ENCODE measurements around the gene KCNQ1.

The KCNQ1 gene

DNA sequence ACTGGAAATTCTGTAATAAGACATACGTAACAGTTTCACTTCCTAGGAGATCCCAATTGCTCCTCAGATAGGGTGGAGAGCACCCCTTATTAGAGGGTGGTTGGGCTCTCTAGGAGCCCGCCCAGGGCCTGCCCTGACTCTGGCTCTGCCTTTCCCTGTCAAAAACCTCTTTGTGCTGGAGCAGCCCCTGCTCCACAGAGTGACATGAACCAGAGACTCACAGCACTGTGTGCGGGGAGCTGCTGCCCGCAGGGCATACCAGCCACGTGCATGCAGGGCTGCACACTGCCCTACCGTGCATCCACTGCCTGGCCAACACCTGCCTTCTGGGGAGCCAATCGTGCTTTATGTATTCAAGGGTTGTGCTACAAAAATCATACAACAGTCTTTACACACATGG, 230.7 kb downstream of the KCNQ1 start:
- H3K4me1 ChIP-seq (ENCODE audit: insufficient read depth, low read length): no peaks in the 10 kb centered on the region
- no peaks in the 10 kb centered on the region for H3K9me3 ChIP-seq (ENCODE audit: low read length)
- no peaks in the 10 kb centered on the region for H3K36me3 ChIP-seq (ENCODE audit: insufficient read depth, low read length)
- H3K4me3 ChIP-seq (ENCODE audit: low read length): no peak overlapping the region
- no peak overlapping the region for H2AFZ ChIP-seq (ENCODE audit: low read depth, low read length)
- H3K27me3 ChIP-seq (ENCODE audit: insufficient read depth, low read length): no peaks in the 10 kb centered on the region

DNA sequence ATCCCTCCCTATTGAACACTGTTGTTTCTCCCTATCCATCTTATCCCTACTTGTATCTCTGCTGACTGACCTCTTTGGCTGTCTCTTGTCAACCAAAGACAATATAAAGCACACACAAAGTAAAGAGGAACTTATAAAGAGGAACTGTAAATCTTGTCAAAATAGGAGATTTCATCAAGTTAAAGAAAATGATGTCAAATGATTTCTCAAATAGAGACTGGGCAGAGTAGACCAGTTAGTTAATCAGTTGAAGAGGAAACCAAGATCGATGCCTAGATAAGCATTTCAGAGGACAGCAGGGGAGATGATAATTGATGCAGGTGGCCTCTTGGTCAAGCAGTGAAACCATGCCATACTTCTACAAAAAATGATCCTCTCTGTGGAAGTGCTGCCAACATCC, 232.3 kb downstream of the KCNQ1 start:
- H3K36me3 ChIP-seq (ENCODE audit: insufficient read depth, low read length): no peaks in the 10 kb centered on the region
- no peaks in the 10 kb centered on the region for H3K9me3 ChIP-seq (ENCODE audit: low read length)
- H3K27me3 ChIP-seq (ENCODE audit: insufficient read depth, low read length): no peaks in the 10 kb centered on the region
- no peak overlapping the region for H2AFZ ChIP-seq (ENCODE audit: low read depth, low read length)
- no peak overlapping the region for H3K4me3 ChIP-seq (ENCODE audit: low read length)
- H3K4me1 ChIP-seq (ENCODE audit: insufficient read depth, low read length): no peaks in the 10 kb centered on the region

DNA sequence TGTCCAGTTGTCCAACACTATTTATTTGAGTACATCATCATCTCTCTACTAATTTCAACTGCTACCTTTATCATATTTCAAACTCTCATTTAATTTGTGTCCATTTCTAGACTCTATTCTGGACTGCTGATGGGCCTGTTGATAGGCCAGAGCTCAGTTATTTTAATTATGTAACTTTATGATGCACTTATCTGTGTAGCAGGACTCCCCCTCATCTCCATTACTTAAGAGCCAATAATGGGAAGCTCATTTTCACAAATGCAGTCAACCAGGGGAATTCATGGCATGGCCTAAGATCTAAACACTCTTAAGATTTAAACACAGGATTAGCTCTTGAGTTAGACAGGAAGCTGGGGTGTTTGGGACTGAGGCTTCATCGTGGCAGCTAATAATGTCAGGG, 233.6 kb downstream of the KCNQ1 start:
- Histone ChIP-seq H3K4me1 (ENCODE audit: insufficient read depth, low read length) (no peaks in the 10 kb centered on the region), H3K9me3 (ENCODE audit: low read length) (no peaks in the 10 kb centered on the region), H3K4me3 (ENCODE audit: low read length) (no peak overlapping the region), H2AFZ (ENCODE audit: low read depth, low read length) (no peak overlapping the region), H3K36me3 (ENCODE audit: insufficient read depth, low read length) (no peaks in the 10 kb centered on the region), H3K27me3 (ENCODE audit: insufficient read depth, low read length) (no peaks in the 10 kb centered on the region)

DNA sequence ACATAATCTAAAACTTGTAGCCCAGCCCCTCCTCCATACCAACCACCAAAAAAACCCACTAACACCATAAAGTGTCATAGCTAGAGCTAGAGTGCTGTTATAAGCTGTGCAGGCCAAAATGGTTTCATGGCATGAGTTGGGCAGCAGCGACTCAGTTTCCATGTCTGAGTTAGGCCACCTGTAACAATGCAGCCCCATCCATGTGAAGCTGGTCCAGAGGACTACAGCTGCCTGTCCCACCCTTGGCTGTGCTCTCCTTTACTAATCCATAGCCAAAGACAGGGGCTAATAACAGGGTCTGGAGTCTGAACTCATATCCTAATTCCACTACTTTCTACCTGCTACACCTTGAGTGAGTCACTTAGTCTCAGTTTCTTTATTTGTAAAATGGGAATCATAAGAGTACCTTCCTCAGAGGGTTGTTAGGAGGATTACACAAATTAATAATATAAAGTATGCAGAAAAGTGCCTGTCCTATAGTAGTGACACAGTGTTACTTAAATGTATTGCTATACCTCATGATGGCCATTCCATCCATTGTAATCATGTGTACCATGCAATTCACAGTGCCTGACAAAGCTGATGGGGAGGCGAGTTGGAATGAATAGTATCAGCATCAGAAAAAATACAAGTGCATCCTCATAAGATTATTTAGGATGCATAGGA, 234.3 kb downstream of the KCNQ1 start:
- H3K9me3 ChIP-seq (ENCODE audit: low read length): no peaks in the 10 kb centered on the region
- H3K36me3 ChIP-seq (ENCODE audit: insufficient read depth, low read length): no peaks in the 10 kb centered on the region
- H3K4me3 ChIP-seq (ENCODE audit: low read length): no peak overlapping the region
- H3K27me3 ChIP-seq (ENCODE audit: insufficient read depth, low read length): no peaks in the 10 kb centered on the region
- no peaks in the 10 kb centered on the region for H3K4me1 ChIP-seq (ENCODE audit: insufficient read depth, low read length)
- H2AFZ ChIP-seq (ENCODE audit: low read depth, low read length): no peak overlapping the region

DNA sequence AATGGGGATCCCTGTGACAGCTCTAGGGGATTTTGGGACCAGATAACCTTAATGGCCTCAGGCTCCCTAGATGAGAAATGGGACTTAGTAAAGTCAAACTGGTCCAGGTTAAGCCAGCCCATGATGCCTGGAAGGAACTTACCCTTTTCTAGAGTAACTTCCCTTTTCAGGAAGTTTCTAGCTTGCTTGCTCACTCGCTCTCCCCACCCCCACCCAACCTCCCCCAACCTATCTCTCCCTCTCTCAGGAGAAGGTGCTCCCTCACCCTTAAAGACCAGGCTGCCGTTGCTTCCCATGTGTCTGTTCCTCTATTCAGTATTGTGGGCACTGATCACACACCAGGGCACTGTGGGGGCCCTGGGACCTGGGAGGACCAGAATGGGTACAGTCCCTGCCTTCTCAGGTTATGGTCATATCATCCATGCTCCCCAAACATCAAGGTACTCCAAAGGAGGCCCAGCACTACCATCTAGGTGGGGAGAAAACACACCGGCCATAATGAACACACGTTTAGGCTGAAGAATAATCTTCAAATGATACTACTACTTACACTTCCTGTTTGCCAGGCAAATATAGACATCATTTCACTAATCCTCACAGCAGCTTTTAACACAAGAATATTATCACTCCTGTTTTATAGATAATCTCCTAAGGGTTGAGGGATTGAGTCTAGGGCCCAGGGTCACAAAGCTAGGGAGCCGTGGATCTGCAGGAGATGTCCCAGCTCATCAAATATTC, 236.8 kb downstream of the KCNQ1 start:
- no peaks in the 10 kb centered on the region for H3K9me3 ChIP-seq (ENCODE audit: low read length)
- H2AFZ ChIP-seq (ENCODE audit: low read depth, low read length): no peak overlapping the region
- no peaks in the 10 kb centered on the region for H3K4me1 ChIP-seq (ENCODE audit: insufficient read depth, low read length)
- no peaks in the 10 kb centered on the region for H3K27me3 ChIP-seq (ENCODE audit: insufficient read depth, low read length)
- H3K36me3 ChIP-seq (ENCODE audit: insufficient read depth, low read length): no peaks in the 10 kb centered on the region
- H3K4me3 ChIP-seq (ENCODE audit: low read length): no peak overlapping the region

DNA sequence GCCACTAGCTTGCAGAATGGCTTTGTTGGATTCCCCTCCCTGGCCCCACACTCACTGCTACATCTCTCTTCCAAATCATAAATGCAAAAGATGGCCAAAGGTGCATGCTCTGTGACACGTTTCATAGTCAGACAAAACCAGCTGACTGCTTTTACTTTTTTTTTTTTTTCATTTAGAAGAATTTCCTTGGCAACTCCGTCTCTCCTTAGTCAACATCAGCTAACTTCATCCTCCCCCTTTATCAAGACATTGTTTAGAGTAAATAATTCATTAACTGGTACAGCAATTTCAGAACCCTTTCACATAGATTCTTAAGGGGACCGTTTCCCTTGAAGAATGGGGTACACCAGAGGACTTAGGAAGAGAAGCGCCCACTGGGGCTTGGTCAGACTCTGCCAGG, 239.0 kb downstream of the KCNQ1 start:
- H2AFZ ChIP-seq (ENCODE audit: low read depth, low read length): no peak overlapping the region
- no peak overlapping the region for H3K4me3 ChIP-seq (ENCODE audit: low read length)
- no peaks in the 10 kb centered on the region for H3K27me3 ChIP-seq (ENCODE audit: insufficient read depth, low read length)
- no peaks in the 10 kb centered on the region for H3K4me1 ChIP-seq (ENCODE audit: insufficient read depth, low read length)
- H3K9me3 ChIP-seq (ENCODE audit: low read length): no peaks in the 10 kb centered on the region
- H3K36me3 ChIP-seq (ENCODE audit: insufficient read depth, low read length): no peaks in the 10 kb centered on the region

DNA sequence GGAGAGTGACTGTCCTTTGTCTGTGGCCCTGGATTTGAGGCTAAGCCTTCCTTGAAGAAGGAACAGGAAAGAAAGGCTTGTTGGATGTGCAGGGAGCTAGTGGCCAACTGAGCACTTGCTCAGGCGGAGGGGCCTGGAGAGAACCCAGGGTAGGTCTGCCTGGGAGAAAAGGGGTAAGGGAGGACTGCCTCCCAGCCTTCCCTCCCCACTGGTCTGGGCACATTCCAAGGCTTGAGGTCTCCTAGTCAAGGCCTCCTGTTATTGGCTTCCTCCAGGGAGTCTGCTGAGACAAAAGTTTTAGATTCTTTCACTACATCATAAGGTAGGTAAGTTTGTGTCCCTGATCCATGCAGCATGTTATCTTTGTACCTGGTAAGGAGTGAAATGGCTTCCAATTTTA, 239.8 kb downstream of the KCNQ1 start:
- Histone ChIP-seq H3K36me3 (ENCODE audit: insufficient read depth, low read length) (no peaks in the 10 kb centered on the region), H3K9me3 (ENCODE audit: low read length) (no peaks in the 10 kb centered on the region), H3K4me1 (ENCODE audit: insufficient read depth, low read length) (no peaks in the 10 kb centered on the region), H3K27me3 (ENCODE audit: insufficient read depth, low read length) (no peaks in the 10 kb centered on the region), H2AFZ (ENCODE audit: low read depth, low read length) (no peak overlapping the region), H3K4me3 (ENCODE audit: low read length) (no peak overlapping the region)

DNA sequence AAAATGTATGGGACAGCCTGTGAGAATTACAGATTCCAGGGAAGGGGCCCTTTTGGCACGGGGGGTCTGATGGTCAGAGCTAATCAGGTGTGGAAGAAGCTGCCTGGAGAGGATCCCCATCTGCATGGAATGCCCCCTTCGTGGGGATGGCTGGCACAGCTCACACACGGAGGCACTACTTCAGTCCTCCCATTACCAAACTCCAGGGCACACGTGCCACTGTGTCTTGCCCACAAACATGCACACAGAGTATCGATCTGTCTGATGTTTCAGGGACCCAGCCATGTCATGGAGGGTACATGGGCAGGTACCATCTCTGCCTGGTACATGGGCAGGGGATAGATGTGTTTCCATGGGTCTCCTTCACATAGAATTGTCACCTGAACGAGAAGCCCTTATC, 240.2 kb downstream of the KCNQ1 start:
- no peak overlapping the region for H3K4me3 ChIP-seq (ENCODE audit: low read length)
- no peaks in the 10 kb centered on the region for H3K4me1 ChIP-seq (ENCODE audit: insufficient read depth, low read length)
- no peaks in the 10 kb centered on the region for H3K9me3 ChIP-seq (ENCODE audit: low read length)
- H2AFZ ChIP-seq (ENCODE audit: low read depth, low read length): no peak overlapping the region
- no peaks in the 10 kb centered on the region for H3K36me3 ChIP-seq (ENCODE audit: insufficient read depth, low read length)
- no peaks in the 10 kb centered on the region for H3K27me3 ChIP-seq (ENCODE audit: insufficient read depth, low read length)

DNA sequence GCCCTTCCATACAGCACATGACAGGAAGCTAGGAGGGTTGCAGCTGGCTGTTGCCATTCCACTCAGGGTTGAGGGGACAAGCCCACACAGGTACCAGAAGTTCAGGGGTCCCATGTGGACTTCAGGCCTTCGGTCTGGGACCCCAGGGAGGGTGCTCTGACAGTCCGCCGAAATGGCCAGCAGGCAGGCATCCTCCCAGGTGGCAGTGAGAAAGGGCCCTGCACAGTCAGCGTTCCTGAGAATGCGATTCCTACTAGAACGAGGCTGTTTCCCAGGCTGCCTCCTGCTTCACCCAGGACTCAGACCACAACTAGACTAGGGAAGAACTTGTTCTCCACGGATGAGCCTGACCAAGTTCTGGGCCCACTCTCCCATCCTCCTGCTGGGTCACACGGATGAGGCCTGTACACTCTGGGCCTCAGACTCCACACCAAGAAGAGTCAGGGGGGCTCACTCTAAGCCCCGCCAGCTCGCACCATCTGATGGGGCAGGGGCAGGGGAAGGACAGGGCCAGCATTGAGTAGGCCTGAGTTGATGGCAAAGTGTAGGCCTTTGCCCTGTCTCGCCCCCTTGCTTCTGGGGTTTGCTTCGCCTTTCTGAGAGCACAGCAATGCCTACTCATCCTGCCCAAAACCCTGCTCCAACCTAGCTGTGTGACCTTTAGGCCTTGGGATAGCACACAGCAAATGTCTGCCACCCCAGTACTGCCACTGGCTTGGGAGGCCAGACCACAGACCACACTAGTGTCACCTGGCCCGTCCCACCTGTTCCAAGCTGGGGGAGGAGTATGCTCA, 241.0 kb downstream of the KCNQ1 start:
- Histone ChIP-seq H3K4me3 (ENCODE audit: low read length) (no peak overlapping the region), H3K27me3 (ENCODE audit: insufficient read depth, low read length) (no peaks in the 10 kb centered on the region), H3K9me3 (ENCODE audit: low read length) (no peaks in the 10 kb centered on the region), H3K4me1 (ENCODE audit: insufficient read depth, low read length) (no peaks in the 10 kb centered on the region), H2AFZ (ENCODE audit: low read depth, low read length) (no peak overlapping the region), H3K36me3 (ENCODE audit: insufficient read depth, low read length) (no peaks in the 10 kb centered on the region)

DNA sequence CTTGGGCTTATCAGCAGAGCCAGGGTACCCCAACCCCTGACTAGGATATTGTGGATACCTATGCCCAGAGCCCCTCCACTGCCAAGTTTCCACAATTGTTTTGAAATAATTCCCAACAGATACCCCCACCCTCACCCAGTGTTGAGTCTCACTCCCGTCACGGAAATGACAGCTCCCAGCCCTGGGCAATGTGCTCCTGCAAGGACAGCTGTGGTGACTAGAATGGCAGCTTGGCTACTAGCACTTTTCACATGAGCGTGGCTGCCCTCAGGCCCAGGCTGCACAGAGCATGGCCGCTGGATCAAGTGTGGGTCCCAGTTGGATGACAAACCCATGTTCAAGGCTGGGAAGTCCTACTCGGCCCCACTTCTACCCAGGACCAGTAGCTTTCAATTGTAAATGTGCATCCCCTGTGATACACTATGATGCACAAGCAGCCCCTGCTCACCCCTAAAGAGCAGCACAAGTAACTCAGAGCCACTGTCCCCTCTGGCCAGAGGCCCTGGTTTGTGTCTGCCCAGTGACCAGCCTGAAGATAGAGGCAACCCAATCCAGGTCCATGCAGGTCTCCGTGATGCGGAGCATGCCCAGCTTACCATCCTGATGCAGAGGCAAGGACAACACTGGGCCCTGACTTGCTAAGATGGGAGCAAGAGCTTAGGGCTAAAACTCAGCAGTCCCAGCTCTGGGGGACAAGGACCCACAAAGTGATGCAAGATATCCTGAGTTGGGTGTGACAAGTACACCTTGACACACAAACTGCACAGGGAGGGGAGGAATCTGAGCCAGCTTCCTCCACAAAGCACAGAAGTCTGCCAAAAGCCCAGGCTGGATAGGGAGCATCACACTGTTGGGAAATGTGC, 241.8 kb downstream of the KCNQ1 start:
- H3K9me3 ChIP-seq (ENCODE audit: low read length): no peaks in the 10 kb centered on the region
- no peaks in the 10 kb centered on the region for H3K27me3 ChIP-seq (ENCODE audit: insufficient read depth, low read length)
- no peaks in the 10 kb centered on the region for H3K36me3 ChIP-seq (ENCODE audit: insufficient read depth, low read length)
- H3K4me3 ChIP-seq (ENCODE audit: low read length): no peak overlapping the region
- no peak overlapping the region for H2AFZ ChIP-seq (ENCODE audit: low read depth, low read length)
- H3K4me1 ChIP-seq (ENCODE audit: insufficient read depth, low read length): no peaks in the 10 kb centered on the region

DNA sequence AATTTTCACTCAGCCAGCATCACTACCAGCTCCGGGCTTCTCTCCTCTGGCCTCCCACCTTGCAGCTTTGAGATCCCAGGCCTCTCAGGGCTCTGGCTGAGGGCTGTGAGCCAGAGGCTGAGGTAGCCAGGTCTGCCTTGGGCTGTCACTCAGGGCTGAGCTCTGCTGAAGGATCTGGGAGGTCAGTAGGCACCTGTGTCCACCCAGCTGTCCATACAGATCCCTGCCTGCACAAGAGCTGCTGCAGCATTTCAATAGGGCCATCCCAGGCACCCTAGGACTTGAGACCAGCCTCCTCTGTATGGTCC, 242.4 kb downstream of the KCNQ1 start:
- Histone ChIP-seq H3K27me3 (ENCODE audit: insufficient read depth, low read length) (no peaks in the 10 kb centered on the region), H3K4me1 (ENCODE audit: insufficient read depth, low read length) (no peaks in the 10 kb centered on the region), H3K9me3 (ENCODE audit: low read length) (no peaks in the 10 kb centered on the region), H3K4me3 (ENCODE audit: low read length) (no peak overlapping the region), H3K36me3 (ENCODE audit: insufficient read depth, low read length) (no peaks in the 10 kb centered on the region), H2AFZ (ENCODE audit: low read depth, low read length) (no peak overlapping the region)

DNA sequence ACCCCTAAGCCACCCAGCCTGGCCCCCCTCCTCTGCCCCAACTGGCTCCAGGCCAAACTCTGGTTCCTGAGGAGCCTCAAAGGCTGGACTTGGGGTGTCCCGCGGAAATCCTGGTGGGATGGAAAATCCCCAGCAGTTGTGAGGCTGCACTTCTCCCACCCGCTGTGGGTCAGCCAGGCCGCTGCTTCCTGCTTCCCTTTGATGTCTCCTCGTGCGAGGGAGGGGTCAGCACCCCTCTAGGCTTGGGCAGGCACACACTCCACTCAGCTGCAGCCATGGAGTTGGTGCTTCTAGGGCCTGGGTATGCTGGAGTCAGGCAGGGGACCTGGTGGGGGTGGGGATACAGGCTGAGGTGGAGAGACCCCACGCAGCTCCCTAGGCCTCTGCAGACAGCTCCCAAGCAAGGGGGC, 243.0 kb downstream of the KCNQ1 start:
- Histone ChIP-seq H3K4me1 (ENCODE audit: insufficient read depth, low read length) (no peaks in the 10 kb centered on the region), H3K36me3 (ENCODE audit: insufficient read depth, low read length) (no peaks in the 10 kb centered on the region), H3K9me3 (ENCODE audit: low read length) (no peaks in the 10 kb centered on the region)

More for the DNA sequence above, 243.0 kb downstream of the KCNQ1 start:
- Histone ChIP-seq H3K4me3 (ENCODE audit: low read length) (no peak overlapping the region), H3K27me3 (ENCODE audit: insufficient read depth, low read length) (no peaks in the 10 kb centered on the region), H2AFZ (ENCODE audit: low read depth, low read length) (no peak overlapping the region)
